Astrocyte of the spinal cord (primary cell): Measurements from ENCODE around the gene MRPS23.

Source experiments
- DNase-seq: peaks from one replicate; pipeline ENCODE4 v3.0.0; 2011; ENCODE audit warnings: low read depth, low spot score
- H3K4me3 ChIP-seq: 2 replicates; pipeline ENCODE4 v1.5.1; 2011; ENCODE audit warnings: low read depth, mild to moderate bottlenecking, low read length, moderate library complexity
- CTCF ChIP-seq: IDR thresholded peaks from 2 replicates; pipeline ENCODE4 v1.5.1; 2012; ENCODE audit warnings: low read depth, mild to moderate bottlenecking, low read length, inconsistent platforms
- in situ Hi-C: cut with HindIII; loops from 2 replicates; pipeline ENCODE4 v1.10.0; 2017; ENCODE audit warnings: low sequenced_read_pairs

Gene MRPS23

GRCh38 chr17:57873261-57874057 is 23.6 kb upstream of the MRPS23 start:
- in situ Hi-C loops = no loop called here
- no peak for DNase-seq
- H3K4me3 ChIP-seq = no peak overlapping the region
- no peak for TF ChIP-seq CTCF

GRCh38 chr17:57872536-57872935 is 22.7 kb upstream of the MRPS23 start:
- no peak for TF ChIP-seq CTCF
- in situ Hi-C loops = no loop called here
- DNase-seq = no peak
- H3K4me3 ChIP-seq = no peak overlapping the region

GRCh38 chr17:57871863-57872262 is 22.0 kb upstream of the MRPS23 start:
- no peak for DNase-seq
- TF ChIP-seq CTCF = no peak
- in situ Hi-C loops = no loop called here
- H3K4me3 ChIP-seq = no peak overlapping the region

- no peak for DNase-seq
- in situ Hi-C loops = no loop called here
- no peak for TF ChIP-seq CTCF
- H3K4me3 ChIP-seq = no peak overlapping the region
Measured at GRCh38 chr17:57871155-57871554, 21.3 kb upstream of the MRPS23 start.

GRCh38 chr17:57870283-57870635 is 20.4 kb upstream of the MRPS23 start:
- in situ Hi-C loops = no loop called here
- no peak for TF ChIP-seq CTCF
- no peak overlapping the region for H3K4me3 ChIP-seq
- no peak for DNase-seq

- in situ Hi-C loops = no loop called here
- DNase-seq = peak; percentile 84
- no peak for TF ChIP-seq CTCF
- H3K4me3 ChIP-seq = no peak overlapping the region
Measured at GRCh38 chr17:57869617-57870282, 19.9 kb upstream of the MRPS23 start.
